NCI-H2171 (cell line): Measurements from ENCODE around the gene FRY.

Experiments
- DNase-seq: peaks from one replicate; lab custom pipeline; 2025; lab: John Stamatoyannopoulos, UW

The FRY gene

GRCh38 chr13:32174366-32174765 lies 142.8 kb downstream of the FRY start:
- DNase-seq: no peak

DNA sequence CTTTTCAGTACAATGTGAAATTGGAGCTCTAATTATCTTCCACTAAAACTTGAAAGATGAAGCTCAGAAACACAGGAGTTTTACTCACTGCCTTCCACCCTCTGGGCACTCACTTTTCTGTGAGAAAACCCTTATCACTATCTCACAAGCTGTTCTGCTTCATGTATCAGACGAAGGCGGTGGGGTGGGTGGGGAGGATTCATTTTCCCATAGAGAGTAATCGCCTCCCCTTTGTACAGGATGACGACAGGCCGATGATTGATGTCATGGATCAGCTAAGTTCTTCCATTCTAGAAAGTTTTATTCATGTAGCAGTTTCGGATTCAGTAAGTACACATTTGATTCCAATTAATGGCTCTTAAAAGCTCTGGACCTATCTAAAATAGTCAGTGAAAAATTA lies 143.7 kb downstream of the FRY start:
- DNase-seq: no peak

- DNase-seq: no peak
Observed at GRCh38 chr13:32175943-32176342, 144.4 kb downstream of the FRY start.

DNA sequence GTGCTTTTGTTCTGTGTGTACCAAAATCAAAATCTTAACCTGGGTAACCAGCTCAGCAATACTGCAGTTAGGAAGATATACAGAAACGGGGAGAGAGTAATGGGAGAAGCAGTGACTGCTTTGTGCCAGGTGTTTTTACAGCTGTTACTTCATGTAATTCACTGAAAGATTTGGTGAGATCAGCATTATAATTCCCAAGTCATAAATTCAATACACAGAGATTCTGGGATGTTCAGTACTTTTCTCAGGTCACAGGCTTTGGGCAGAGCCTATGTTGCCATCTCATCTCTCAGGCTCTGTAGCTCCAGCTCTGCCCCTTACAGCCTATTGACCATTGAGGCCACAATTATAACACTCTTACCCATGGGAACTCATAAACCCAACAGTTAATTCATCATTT lies 145.1 kb downstream of the FRY start:
- DNase-seq: no peak

DNA sequence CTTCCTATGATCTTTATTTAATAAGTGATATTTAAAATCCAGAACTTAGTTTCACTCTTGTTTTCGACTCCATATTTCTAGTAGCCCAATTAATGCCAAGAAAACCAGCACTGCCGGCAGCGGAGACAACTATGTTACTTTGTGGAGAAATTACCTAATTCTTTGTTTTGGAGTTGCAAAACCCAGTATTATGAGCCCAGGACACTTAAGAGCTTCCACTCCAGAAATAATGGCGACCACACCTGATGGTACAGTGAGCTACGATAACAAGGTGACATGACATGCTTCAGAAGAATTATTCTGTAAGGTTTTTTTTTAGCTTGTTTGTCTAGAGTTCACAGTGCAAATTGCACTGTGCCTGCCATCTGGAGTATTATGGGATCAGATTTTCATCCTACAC lies 147.2 kb downstream of the FRY start:
- no peak for DNase-seq

DNA sequence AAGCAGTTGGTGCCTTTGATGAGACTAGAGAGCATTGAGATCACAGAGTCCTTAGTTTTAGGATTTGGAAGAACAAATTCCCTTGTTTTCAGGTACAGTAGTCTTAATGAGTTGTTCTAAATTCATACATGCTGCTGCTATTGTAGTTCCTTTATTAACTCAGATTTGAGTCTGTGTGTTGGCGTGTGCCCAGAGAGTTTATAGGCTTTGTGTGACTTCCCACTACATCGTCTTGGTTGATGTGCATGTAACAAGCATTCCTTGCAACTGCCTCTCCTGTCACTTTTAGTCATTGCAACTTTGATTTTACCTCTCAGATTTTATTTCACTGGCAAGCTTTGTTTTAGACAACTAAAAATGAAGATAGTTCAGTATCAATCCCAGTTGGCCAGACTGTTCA lies 148.1 kb downstream of the FRY start:
- DNase-seq: no peak

DNA sequence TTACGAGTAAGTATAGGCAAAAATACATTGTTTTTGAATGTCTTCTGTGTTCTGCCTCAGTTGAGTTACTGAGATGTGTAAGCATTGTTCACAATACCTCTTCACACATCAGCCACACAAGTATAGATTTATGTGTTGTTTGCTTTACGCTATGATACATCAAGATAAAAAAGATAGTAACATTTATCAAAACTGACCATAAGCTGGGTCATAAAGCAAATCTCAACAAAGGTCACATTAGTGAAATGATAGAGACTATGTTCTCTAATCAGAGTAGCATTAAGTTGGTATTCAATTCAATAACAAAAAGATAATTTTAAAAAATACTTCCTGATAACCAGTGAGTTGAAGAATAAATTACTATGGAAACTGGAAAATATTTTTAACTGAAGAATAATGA lies 156.1 kb downstream of the FRY start:
- no peak for DNase-seq

- DNase-seq: no peak
Observed at GRCh38 chr13:32191452-32191998, 160.0 kb downstream of the FRY start.

DNA sequence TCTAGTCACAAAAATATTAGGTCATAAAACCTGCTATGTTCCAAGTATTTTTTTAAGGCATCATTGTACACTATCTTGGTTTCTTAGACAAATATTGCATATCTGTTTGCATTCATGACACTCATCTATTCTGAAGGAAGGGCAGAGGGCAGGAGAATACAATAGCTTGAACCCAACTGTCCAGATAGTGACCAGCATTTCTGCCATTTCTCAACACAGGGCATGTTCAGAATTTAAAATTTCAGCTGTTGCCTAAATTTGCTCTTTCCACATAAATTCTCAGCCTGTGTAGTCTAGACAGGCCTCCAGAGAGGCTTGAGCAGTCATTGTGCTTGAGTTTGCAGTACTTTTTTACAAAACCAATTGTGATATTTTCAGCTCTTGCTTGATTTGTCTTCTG lies 164.1 kb downstream of the FRY start:
- DNase-seq: no peak

DNA sequence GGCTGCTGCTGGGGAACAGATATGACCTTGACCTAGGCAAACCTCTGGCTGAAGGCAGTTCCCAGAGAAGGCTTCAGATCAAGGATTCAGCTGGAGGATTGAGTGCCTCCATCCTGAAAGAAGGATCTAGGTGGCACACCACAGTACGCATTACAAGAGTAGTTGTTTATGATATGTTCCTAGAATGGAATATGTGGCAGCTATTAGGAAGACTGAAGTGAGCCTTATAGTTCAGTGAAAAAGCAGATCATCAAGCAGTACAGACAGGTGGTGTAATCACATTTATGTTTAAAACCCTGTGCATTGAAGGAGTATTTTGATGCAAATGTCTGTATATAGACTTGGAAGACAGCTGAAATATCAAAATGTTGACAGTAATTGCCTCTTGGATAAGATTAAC lies 167.6 kb downstream of the FRY start:
- no peak for DNase-seq

DNA sequence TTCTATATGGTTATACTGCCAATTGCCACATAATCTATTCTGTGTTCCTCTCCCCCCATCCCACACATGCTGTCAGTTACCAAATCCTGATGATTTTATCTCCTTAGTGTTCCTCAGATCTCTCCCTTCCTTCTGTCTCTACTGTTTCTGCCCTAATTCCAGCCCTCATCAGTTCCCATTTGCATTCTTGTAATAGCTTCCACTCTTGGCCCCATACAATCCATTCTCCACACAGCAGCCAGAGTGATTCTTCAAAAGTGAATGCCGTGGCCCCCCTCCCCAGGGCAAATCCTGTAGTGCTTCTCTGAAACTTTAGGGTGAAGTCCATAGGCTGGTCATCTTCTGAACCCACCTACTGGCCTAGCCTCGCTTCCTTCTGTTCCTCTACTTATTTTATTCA lies 169.2 kb downstream of the FRY start:
- DNase-seq: no peak

- no peak for DNase-seq
Observed at GRCh38 chr13:32201809-32202208, 170.2 kb downstream of the FRY start.

DNA sequence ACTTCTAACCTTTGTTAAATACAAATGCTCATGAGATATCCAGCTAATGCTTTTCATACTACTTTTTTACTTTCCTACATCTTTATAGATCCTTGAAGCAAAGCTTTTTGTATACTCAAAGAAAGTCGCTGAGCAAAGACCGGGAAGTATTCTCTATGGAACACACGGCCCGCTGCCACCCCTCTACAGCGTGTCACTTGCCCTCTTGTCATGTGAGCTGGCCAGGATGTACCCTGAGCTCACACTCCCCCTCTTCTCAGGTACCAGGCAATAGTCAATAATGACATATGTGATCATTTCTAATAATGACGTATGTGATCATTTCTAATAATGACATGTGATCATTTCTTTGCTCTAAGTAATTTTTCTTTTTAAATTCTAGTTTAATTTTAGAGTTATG lies 170.7 kb downstream of the FRY start:
- DNase-seq: no peak

- no peak for DNase-seq
Observed at GRCh38 chr13:32203221-32203620, 171.6 kb downstream of the FRY start.

GRCh38 chr13:32203736-32204135 lies 172.2 kb downstream of the FRY start:
- no peak for DNase-seq

DNA sequence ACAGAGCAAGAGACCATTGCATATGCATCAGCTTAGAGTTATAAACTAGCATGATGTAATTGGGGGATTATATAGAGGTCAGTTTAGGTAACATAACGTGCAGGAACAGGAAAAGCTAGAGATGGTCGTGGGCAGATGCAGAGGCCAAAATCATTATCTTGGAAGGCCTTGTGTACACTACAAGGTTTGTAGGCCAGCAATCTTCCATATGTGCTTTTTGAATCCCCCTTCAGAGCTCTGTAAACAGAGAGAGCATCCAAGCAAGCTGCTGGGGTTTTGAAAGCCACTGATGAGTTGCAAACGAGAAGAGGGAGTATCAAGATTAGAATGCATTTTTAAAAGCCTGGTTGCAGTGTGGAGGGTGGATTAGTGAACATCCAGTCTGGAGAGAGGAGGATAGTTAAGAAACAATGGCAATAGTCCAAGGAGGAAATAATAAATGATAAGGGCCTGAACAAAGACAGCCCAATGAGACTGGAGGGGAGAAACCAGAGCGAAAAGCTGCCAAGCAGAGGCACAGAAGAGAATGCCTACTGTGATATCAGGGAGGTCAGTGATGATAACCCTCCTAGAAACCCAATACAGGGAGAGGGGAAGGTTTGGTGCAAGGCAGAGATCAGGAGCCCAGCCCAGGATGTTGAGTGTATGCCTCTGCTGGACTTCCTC lies 174.0 kb downstream of the FRY start:
- DNase-seq: no peak

DNA sequence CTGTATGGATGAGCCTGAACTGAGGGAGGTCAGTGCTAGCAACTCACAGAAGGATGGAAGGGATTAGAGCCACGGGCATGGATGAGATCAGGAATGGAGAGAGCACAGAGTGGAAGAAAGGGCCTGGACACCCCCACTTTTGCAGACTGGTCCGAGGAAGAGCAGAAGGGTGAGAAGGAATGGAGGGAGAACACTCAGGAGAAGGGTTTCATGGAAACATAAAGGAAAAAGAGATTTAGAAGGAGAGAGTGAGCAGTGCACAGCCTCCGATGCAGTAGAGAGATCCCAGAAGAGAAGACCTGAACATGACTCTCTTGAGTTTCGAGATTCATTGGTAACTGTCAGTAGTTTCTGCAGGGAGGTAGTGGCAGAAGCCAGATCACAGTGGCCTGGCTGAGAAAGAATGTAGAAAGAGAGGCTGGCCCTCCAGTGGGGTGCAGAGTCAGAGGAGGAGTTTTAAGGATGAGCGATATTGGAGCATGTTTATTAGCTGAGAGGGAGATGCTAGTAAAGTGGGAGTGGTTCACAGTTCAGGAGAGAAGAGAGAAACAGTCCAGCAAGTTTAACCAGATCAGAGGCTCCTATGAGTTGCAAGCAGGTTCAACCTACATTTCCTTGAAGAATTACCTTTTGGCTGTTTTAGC lies 174.6 kb downstream of the FRY start:
- no peak for DNase-seq

- DNase-seq: no peak
Observed at GRCh38 chr13:32208860-32209259, 177.3 kb downstream of the FRY start.

DNA sequence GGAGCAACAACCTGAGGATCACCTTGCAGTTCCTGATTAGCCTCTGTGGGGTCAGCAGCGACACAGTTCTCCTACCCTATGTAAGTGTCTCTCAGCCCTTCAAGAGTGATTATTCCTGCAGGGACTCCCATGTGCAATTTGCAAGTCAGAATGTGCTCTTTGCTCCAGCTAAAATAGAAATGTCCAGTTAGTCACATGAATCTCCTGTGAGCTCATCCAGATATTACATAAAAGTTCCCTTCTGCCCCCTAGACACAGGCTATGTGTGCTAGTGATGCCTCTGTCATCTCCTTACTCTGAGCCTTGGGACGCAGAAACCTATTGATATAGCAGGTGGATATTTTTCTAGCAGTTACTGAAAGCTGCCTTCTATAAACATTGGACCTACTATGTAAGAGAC lies 178.1 kb downstream of the FRY start:
- DNase-seq: no peak

DNA sequence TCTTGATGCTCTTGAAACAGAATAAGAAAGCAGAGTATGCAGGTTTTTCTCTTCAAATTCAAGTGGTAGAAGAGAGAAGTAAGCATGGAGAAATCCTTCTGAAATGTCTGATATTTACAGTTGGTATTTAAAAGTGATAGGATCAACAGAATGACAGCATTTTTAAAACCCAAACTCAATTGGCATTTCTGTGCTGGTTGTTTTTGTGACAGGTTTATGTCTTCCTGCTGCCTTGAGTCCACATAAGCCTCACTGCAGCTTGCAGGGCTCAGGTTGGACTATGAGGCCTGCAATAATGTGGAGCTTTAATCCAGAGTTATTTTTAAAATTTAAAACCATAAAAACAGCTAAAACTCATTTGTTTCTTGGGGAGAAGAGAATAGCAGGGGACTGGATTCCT lies 178.5 kb downstream of the FRY start:
- DNase-seq: no peak

DNA sequence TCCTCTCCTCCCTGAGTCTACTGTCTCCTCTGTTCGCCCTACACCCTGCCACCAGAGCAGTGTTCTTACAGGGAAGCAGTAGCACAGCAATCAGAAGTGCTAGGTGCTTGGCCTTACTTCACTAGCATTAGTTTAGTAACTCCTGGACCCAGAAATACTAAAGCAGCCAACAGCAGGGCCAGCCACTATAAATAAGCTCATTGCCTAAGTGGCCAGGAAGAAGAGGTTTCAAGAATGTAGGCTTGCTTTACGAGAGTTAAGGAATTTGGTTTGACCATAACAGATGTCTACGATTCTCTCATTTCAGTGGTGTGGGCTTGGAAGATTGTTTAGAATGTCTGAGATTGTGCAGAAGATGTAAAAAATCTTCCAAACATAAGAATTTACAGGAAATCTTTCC lies 180.2 kb downstream of the FRY start:
- DNase-seq: no peak

DNA sequence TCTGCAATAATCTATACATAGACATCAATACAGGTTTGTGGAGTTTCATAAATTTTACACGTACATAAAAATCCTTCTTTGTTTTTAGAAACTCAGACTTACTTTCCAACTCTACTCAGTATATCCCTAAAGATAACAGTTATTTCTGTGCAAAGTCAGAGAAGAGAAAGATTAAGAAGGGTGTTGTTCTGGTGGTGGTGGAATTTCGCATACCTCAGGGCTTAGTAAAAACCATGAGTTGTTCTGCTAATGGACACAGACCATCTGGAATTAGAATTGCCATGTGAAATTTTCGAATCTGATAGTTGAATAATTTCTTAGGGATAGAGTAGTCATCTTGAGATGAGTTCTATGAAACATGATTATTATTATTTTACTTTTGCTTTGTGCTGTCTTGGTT lies 180.8 kb downstream of the FRY start:
- DNase-seq: no peak

GRCh38 chr13:32213626-32214025 lies 182.1 kb downstream of the FRY start:
- DNase-seq: no peak

- no peak for DNase-seq
Observed at GRCh38 chr13:32214071-32214470, 182.5 kb downstream of the FRY start.
